ENCODE measurements around the gene C17orf113. TPM values are rescaled to one million over a fixed set of nuclear protein-coding genes. Genes with fewer than 3 reads are reported as not detected.

C17orf113 gene
- total RNA-seq, 4 donors from 2014 or later, result 0.37 to 4.1 (median 3.7) TPM; not detected in 1

DNA sequence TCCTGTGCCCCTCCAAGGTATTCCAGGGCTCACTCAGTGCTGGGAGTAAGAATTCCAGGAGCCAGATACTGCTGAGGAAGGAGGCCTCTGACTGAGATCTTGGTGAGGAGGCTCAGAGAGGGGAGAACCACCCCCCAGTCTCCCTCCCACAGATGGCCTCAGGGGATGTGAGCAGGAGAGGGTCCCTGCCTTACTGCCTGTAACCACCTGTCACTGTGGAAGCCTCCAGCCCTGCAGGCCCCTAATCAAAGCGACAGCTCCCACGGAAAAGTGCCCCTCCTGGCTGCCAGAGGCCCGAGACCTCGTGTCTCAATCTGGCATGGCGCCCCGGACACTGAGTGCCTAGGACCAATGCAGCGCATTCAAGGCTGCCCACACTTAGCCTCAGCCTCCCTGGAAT, 7.7 kb upstream of the C17orf113 start:
- in situ Hi-C loops (cut with MboI; ENCODE audit: low pct_ligation_motif_present in 1 of 4, low pct_unique_long_range_greater_than_20kb in 1 of 4, low sequenced_read_pairs in 3 of 4) (no loop called here), intact Hi-C loops (cut with DNase I; ENCODE audit: low total_unique reads) (no loop called here)
- Histone ChIP-seq H3K27ac (no peak overlapping the region), H3K36me3 (no peaks in the 10 kb centered on the region), H3K27me3 (peaks cover 12% of the 10 kb centered on the region), H3K4me3 (no peak overlapping the region), H3K9me3 (no peaks in the 10 kb centered on the region), H3K4me1 (no peaks in the 10 kb centered on the region)
- 81% methylated on average over 7 of the region's 7 CpGs; no CpG with 5 or more reads in 1 of the 2 donors for WGBS, 2 donors (ENCODE audit: low coverage in 1 of 2)
- DNase-seq, result no peak
- TF ChIP-seq POLR2AphosphoS5 (IDR thresholded peaks at IDR 0.05), result no peak
- no peak for TF ChIP-seq POLR2A (IDR thresholded peaks at IDR 0.05)
- TF ChIP-seq EP300 (IDR thresholded peaks at IDR 0.05; ENCODE audit: low read depth), result no peak
- TF ChIP-seq, protein P1, sequence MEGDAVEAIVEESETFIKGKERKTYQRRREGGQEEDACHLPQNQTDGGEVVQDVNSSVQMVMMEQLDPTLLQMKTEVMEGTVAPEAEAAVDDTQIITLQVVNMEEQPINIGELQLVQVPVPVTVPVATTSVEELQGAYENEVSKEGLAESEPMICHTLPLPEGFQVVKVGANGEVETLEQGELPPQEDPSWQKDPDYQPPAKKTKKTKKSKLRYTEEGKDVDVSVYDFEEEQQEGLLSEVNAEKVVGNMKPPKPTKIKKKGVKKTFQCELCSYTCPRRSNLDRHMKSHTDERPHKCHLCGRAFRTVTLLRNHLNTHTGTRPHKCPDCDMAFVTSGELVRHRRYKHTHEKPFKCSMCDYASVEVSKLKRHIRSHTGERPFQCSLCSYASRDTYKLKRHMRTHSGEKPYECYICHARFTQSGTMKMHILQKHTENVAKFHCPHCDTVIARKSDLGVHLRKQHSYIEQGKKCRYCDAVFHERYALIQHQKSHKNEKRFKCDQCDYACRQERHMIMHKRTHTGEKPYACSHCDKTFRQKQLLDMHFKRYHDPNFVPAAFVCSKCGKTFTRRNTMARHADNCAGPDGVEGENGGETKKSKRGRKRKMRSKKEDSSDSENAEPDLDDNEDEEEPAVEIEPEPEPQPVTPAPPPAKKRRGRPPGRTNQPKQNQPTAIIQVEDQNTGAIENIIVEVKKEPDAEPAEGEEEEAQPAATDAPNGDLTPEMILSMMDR (IDR thresholded peaks at IDR 0.05), result no peak

DNA sequence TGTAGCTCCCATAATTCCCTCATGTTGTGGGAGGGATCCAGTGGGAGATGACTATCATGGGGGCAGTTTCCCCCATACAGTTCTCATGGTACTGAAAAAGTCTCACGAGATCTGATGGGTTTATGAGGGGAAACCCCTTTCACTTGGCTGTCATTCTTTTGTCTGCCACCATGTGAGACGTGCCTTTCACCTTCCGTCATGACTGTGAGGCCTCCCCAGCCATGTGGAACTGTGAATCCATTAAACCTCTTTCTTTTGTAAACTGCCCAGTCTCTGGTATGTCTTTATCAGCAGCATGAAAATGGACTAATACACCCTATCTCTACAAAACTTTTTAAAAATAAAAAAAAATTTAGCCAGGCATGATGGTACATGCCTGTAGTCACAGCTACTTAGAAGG, 6.2 kb upstream of the C17orf113 start:
- 66% methylated on average over 3 of the region's 3 CpGs; no CpG with 5 or more reads in 1 of the 2 donors for WGBS, 2 donors (ENCODE audit: low coverage in 1 of 2)

DNA sequence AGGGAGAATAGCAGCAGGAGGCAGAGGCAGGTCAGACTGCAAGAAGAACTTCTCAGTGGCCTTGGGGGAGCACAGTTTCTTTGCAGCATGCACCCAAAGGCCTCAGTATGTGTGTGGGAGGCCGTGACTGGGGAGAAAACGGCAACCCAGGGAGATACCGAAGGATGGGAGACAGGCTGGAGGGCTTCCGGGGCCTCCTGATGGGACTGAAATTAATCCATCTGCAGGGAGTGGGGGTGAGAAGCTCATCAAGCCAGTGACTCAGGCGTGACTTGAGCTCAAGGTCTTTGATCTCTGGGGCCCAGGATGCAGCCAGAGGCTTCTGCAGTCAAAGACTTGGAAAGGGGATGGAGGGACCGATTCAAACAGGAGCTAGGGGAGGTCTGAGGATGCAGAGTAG, 5.1 kb upstream of the C17orf113 start:
- WGBS, 2 donors (ENCODE audit: low coverage in 1 of 2), result 67% methylated on average over 6 of the region's 6 CpGs; no CpG with 5 or more reads in 1 of the 2 donors
- Histone ChIP-seq H3K27ac (no peak overlapping the region), H3K9me3 (no peaks in the 10 kb centered on the region), H3K36me3 (no peaks in the 10 kb centered on the region), H3K4me1 (peaks cover 0 to 5% (median 4%) of the 10 kb centered on the region in 4 donors), H3K27me3 (peaks cover 13% of the 10 kb centered on the region), H3K4me3 (no peak overlapping the region)
- intact Hi-C loops (cut with DNase I; ENCODE audit: low total_unique reads) (no loop called here), in situ Hi-C loops (cut with MboI; ENCODE audit: low pct_ligation_motif_present in 1 of 4, low pct_unique_long_range_greater_than_20kb in 1 of 4, low sequenced_read_pairs in 3 of 4) (no loop called here)
- no peak for DNase-seq
- TF ChIP-seq POLR2A (IDR thresholded peaks at IDR 0.05) (no peak), EP300 (IDR thresholded peaks at IDR 0.05; ENCODE audit: low read depth) (no peak), POLR2AphosphoS5 (IDR thresholded peaks at IDR 0.05) (no peak)
- TF ChIP-seq, protein P1 (IDR thresholded peaks at IDR 0.05), result no peak

More for the DNA sequence above, 6.2 kb upstream of the C17orf113 start:
- H3K9me3 ChIP-seq, result no peaks in the 10 kb centered on the region
- no peak for TF ChIP-seq POLR2A (IDR thresholded peaks at IDR 0.05)
- TF ChIP-seq, protein P1 (IDR thresholded peaks at IDR 0.05), result no peak
- TF ChIP-seq POLR2AphosphoS5 (IDR thresholded peaks at IDR 0.05), result no peak
- TF ChIP-seq EP300 (IDR thresholded peaks at IDR 0.05; ENCODE audit: low read depth), result no peak
- H3K27ac ChIP-seq, result no peak overlapping the region
- DNase-seq, result no peak
- in situ Hi-C loops (cut with MboI; ENCODE audit: low pct_ligation_motif_present in 1 of 4, low pct_unique_long_range_greater_than_20kb in 1 of 4, low sequenced_read_pairs in 3 of 4) (no loop called here), intact Hi-C loops (cut with DNase I; ENCODE audit: low total_unique reads) (no loop called here)
- no peaks in the 10 kb centered on the region for H3K36me3 ChIP-seq
- H3K4me3 ChIP-seq, result no peak overlapping the region
- H3K4me1 ChIP-seq, result no peaks in the 10 kb centered on the region
- peaks cover 13% of the 10 kb centered on the region for H3K27me3 ChIP-seq

GRCh38 chr17:42055027-42055426, 4.6 kb upstream of the C17orf113 start:
- Histone ChIP-seq H3K27me3 (peaks cover 13% of the 10 kb centered on the region), H3K27ac (no peak overlapping the region), H3K36me3 (no peaks in the 10 kb centered on the region), H3K4me1 (peaks cover 0 to 8% (median 4%) of the 10 kb centered on the region in 4 donors), H3K4me3 (no peak overlapping the region), H3K9me3 (no peaks in the 10 kb centered on the region)
- intact Hi-C loops (cut with DNase I; ENCODE audit: low total_unique reads), result no loop called here
- no peak for DNase-seq
- in situ Hi-C loops (cut with MboI; ENCODE audit: low pct_ligation_motif_present in 1 of 4, low pct_unique_long_range_greater_than_20kb in 1 of 4, low sequenced_read_pairs in 3 of 4), result no loop called here
- TF ChIP-seq EP300 (IDR thresholded peaks at IDR 0.05; ENCODE audit: low read depth) (no peak), POLR2AphosphoS5 (IDR thresholded peaks at IDR 0.05) (no peak), POLR2A (IDR thresholded peaks at IDR 0.05) (no peak)
- TF ChIP-seq, protein P1 (IDR thresholded peaks at IDR 0.05), result no peak
- WGBS, 2 donors (ENCODE audit: low coverage in 1 of 2), result 50% methylated on average over 3 of the region's 3 CpGs; no CpG with 5 or more reads in 1 of the 2 donors
